H1 (cell line): ENCODE results near the gene ALX1. TPM values are rescaled to one million over a fixed set of nuclear protein-coding genes. Genes with fewer than 3 reads are reported as not detected.

Experiments
- CTCF ChIA-PET: fragments of 300-600 bp; sonication (Branson Sonifier 250); formaldehyde crosslinking; loops from one replicate; lab custom pipeline; 2021; ENCODE audit not compliant: partially characterized antibody; lab: Charles Lee
- POLR2A ChIA-PET: fragments of 300-600 bp; sonication (Branson Sonifier 250); formaldehyde crosslinking; loops from one replicate; lab custom pipeline; 2021; ENCODE audit warnings: inconsistent platforms; ENCODE audit not compliant: partially characterized antibody; lab: Charles Lee
- DNase-seq, 2 experiments: peaks; one replicate each; pipeline versions ENCODE4 v3.0.0 to v3.0.0-alpha.2; 2010 to 2022; ENCODE audit warnings: low spot score in 2 of 2, low read depth in 1 of 2, mixed read lengths in 1 of 2
- FAIRE-seq: peaks from 2 replicates; lab custom pipeline; 2011; peaks lifted over from hg19 to GRCh38; lab: Jason Lieb, UNC
- H2AFZ ChIP-seq: 2 replicates; pipeline ENCODE4 v1.8.1; 2012; ENCODE audit warnings: low read length, inconsistent platforms
- H2AK5ac ChIP-seq: 2 replicates; pipeline ENCODE4 v1.6.1; 2013; ENCODE audit warnings: low read depth, low read length
- H2BK120ac ChIP-seq: replicated peaks from 2 replicates; pipeline ENCODE3; 2013; ENCODE audit warnings: low read depth, low read length, inconsistent platforms
- H2BK12ac ChIP-seq: 2 replicates; pipeline ENCODE4 v1.6.1; 2013; ENCODE audit warnings: low read depth, low read length
- H2BK15ac ChIP-seq: 2 replicates; pipeline ENCODE4 v1.6.1; 2013; ENCODE audit warnings: low read length
- H2BK20ac ChIP-seq: 2 replicates; pipeline ENCODE4 v1.6.1; 2013; ENCODE audit warnings: low read length
- H2BK5ac ChIP-seq: 2 replicates; pipeline ENCODE4 v1.6.1; 2013; ENCODE audit warnings: low read depth, low read length
- H3K14ac ChIP-seq: 2 replicates; pipeline ENCODE4 v1.6.1; 2013; ENCODE audit warnings: inconsistent platforms; ENCODE audit not compliant: insufficient read length
- H3K18ac ChIP-seq: 2 replicates; pipeline ENCODE4 v1.6.1; 2013; ENCODE audit warnings: low read length; ENCODE audit errors: extremely low read depth
- H3K23ac ChIP-seq: 2 replicates; pipeline ENCODE4 v1.6.1; 2013; ENCODE audit warnings: inconsistent platforms; ENCODE audit not compliant: insufficient read length
- H3K23me2 ChIP-seq: 2 replicates; pipeline ENCODE4 v1.6.1; 2013; ENCODE audit warnings: low read depth, low read length
- H3K27ac ChIP-seq: 2 replicates; pipeline ENCODE4 v1.6.1; 2011; ENCODE audit warnings: low read depth, low read length, inconsistent platforms
- H3K27me3 ChIP-seq, 4 experiments: replicated peaks in 1 of 4; 1 replicate in 1 of 4; 2 replicates in 3 of 4; pipeline versions ENCODE4 v1.6.1 to v1.8.1; 2011 to 2013; ENCODE audit warnings: low read length in 3 of 4, mild to moderate bottlenecking in 3 of 4, inconsistent platforms in 2 of 4, mixed read lengths in 2 of 4, moderate library complexity in 1 of 4; ENCODE audit not compliant: control insufficient read depth in 3 of 4, insufficient read depth in 3 of 4; ENCODE audit errors: extremely low read depth in 1 of 4
- H3K36me3 ChIP-seq, 4 experiments: 2 replicates each; pipeline versions ENCODE4 v1.6.1 to v1.8.1; 2011 to 2013; ENCODE audit warnings: mild to moderate bottlenecking in 4 of 4, low read length in 3 of 4, moderate library complexity in 2 of 4, control low read depth in 1 of 4, inconsistent platforms in 1 of 4; ENCODE audit not compliant: insufficient read depth in 4 of 4, control insufficient read depth in 2 of 4
- H3K4ac ChIP-seq: replicated peaks from 2 replicates; pipeline ENCODE3; 2013; ENCODE audit warnings: low read length, low read depth, mixed read lengths, inconsistent platforms; ENCODE audit not compliant: insufficient read length
- H3K4me1 ChIP-seq, 4 experiments: replicated peaks in 1 of 4; 1 replicate in 1 of 4; 2 replicates in 3 of 4; pipeline versions ENCODE4 v1.6.1 to v1.8.1; 2011 to 2013; ENCODE audit warnings: low read length in 3 of 4, inconsistent platforms in 2 of 4, mixed read lengths in 1 of 4; ENCODE audit not compliant: insufficient read depth in 4 of 4, control insufficient read depth in 3 of 4
- H3K4me2 ChIP-seq, 2 experiments: 2 replicates each; pipeline versions ENCODE4 v1.6.1 to v1.8.1; 2011 to 2013; ENCODE audit warnings: low read depth in 2 of 2, low read length in 2 of 2, control low read depth in 1 of 2, inconsistent platforms in 1 of 2, mild to moderate bottlenecking in 1 of 2; ENCODE audit not compliant: insufficient read depth in 1 of 2
- H3K4me3 ChIP-seq, 4 experiments: fragments of 200-600, 300-600 bp in 1 of 4; sonication (generic), shearing (Covaris generic), sonication (Bioruptor Twin) in 1 of 4; 2 replicates each; pipeline versions ENCODE4 v1.5.1 to v1.8.1; 2011 to 2016; ENCODE audit warnings: low read length in 4 of 4, low read depth in 3 of 4, control low read depth in 2 of 4, inconsistent platforms in 2 of 4, mild to moderate bottlenecking in 2 of 4, mixed read lengths in 1 of 4, moderate library complexity in 1 of 4; ENCODE audit not compliant: insufficient read depth in 2 of 4; ENCODE audit errors: extremely low read depth in 1 of 4
- H3K56ac ChIP-seq: replicated peaks from 2 replicates; pipeline ENCODE3; 2013; ENCODE audit warnings: low read depth, mild to moderate bottlenecking, mixed read lengths, low read length, inconsistent platforms; ENCODE audit not compliant: insufficient read length
- H3K79me1 ChIP-seq: 2 replicates; pipeline ENCODE4 v1.6.1; 2013; ENCODE audit warnings: low read depth, low read length, control low read depth
- H3K79me2 ChIP-seq, 2 experiments: 2 replicates each; pipeline versions ENCODE4 v1.6.1 to v1.8.1; 2012 to 2013; ENCODE audit warnings: low read length in 2 of 2, mild to moderate bottlenecking in 2 of 2, inconsistent platforms in 1 of 2; ENCODE audit not compliant: insufficient read depth in 2 of 2, control insufficient read depth in 1 of 2
- H3K9ac ChIP-seq, 4 experiments: replicated peaks in 1 of 4; 1 replicate in 1 of 4; 2 replicates in 3 of 4; pipeline versions ENCODE4 v1.6.1 to v1.8.1; 2011 to 2013; ENCODE audit warnings: low read depth in 3 of 4, low read length in 3 of 4, control low read depth in 2 of 4, mild to moderate bottlenecking in 2 of 4, moderate library complexity in 2 of 4, inconsistent platforms in 1 of 4; ENCODE audit errors: extremely low read depth in 1 of 4
- H3K9me3 ChIP-seq, 2 experiments: 2 replicates each; pipeline versions ENCODE4 v1.6.1 to v1.8.1; 2012 to 2013; ENCODE audit warnings: mild to moderate bottlenecking in 2 of 2, moderate library complexity in 2 of 2, control low read depth in 1 of 2, inconsistent platforms in 1 of 2, low read depth in 1 of 2, low read length in 1 of 2, mixed read lengths in 1 of 2; ENCODE audit not compliant: insufficient read depth in 2 of 2
- H4K20me1 ChIP-seq, 2 experiments: replicated peaks in 1 of 2; 2 replicates each; pipeline versions ENCODE3 to v1.8.1; 2011 to 2013; ENCODE audit warnings: inconsistent platforms in 2 of 2, low read length in 2 of 2, mild to moderate bottlenecking in 1 of 2; ENCODE audit not compliant: insufficient read depth in 2 of 2, control insufficient read depth in 1 of 2
- H4K5ac ChIP-seq: 2 replicates; pipeline ENCODE4 v1.6.1; 2013; ENCODE audit warnings: low read length, low read depth, mixed read lengths, inconsistent platforms; ENCODE audit not compliant: insufficient read length
- H4K8ac ChIP-seq: 2 replicates; pipeline ENCODE4 v1.8.0; 2013; ENCODE audit warnings: mild to moderate bottlenecking, moderate library complexity, low read length, inconsistent platforms; ENCODE audit not compliant: insufficient read depth; ENCODE audit errors: extremely low read depth
- H4K91ac ChIP-seq: replicated peaks from 2 replicates; pipeline ENCODE3; 2013; ENCODE audit warnings: low read length, mixed read lengths, inconsistent platforms; ENCODE audit not compliant: insufficient read length
- ASH2L ChIP-seq: fragments of 200-600, 300-600 bp; sonication (generic); IDR thresholded peaks from one replicate; pipeline ENCODE4 v1.7.1; 2017; ENCODE audit warnings: low read length
- EGR1 ChIP-seq: IDR thresholded peaks from 2 replicates; pipeline ENCODE4 v1.6.1; 2011; ENCODE audit warnings: low read depth, low read length, borderline replicate concordance
- KDM1A ChIP-seq: fragments of 200-600, 300-600 bp; sonication (generic); IDR thresholded peaks from 2 replicates; pipeline ENCODE4 v1.7.1; 2016; ENCODE audit warnings: mild to moderate bottlenecking, low read length, borderline replicate concordance
- KDM4A ChIP-seq: IDR thresholded peaks from one replicate; pipeline ENCODE4 v1.7.1; 2012; ENCODE audit warnings: low read depth, mild to moderate bottlenecking, moderate library complexity, low read length, inconsistent platforms; ENCODE audit not compliant: severe bottlenecking
- KDM5A ChIP-seq: fragments of 200-600 bp; IDR thresholded peaks from 2 replicates; pipeline ENCODE4 v1.7.1; 2012; ENCODE audit warnings: mild to moderate bottlenecking, low read length, inconsistent platforms, mixed read lengths
- PHF8 ChIP-seq: fragments of 200-600 bp; sonication (generic); conservative IDR thresholded peaks from 2 replicates; pipeline ENCODE4 v1.7.1; 2012; ENCODE audit warnings: low read depth, mild to moderate bottlenecking, inconsistent platforms, low read length, moderate library complexity
- POU5F1 ChIP-seq: IDR thresholded peaks from 2 replicates; pipeline ENCODE4 v1.6.1; 2011; ENCODE audit warnings: low read depth, mild to moderate bottlenecking, low read length, moderate library complexity
- RFX5 ChIP-seq: IDR thresholded peaks from 2 replicates; pipeline ENCODE4 v1.6.1; 2011; ENCODE audit warnings: low read depth, low read length, improper control_type of control experiment, borderline replicate concordance
- SAP30 ChIP-seq: fragments of 300-600 bp; sonication (generic); IDR thresholded peaks from 2 replicates; pipeline ENCODE4 v1.7.1; 2012; ENCODE audit warnings: low read length, moderate library complexity, mild to moderate bottlenecking, inconsistent platforms; ENCODE audit not compliant: insufficient read depth, insufficient replicate concordance
- SIRT6 ChIP-seq: IDR thresholded peaks from one replicate; pipeline ENCODE4 v1.7.1; 2012; ENCODE audit warnings: low read length, inconsistent platforms
- SP4 ChIP-seq: IDR thresholded peaks from 2 replicates; pipeline ENCODE4 v1.6.1; 2012; ENCODE audit warnings: low read length, inconsistent platforms
- SRF ChIP-seq: IDR thresholded peaks from 2 replicates; pipeline ENCODE4 v1.6.1; 2011; ENCODE audit warnings: mild to moderate bottlenecking, low read depth, low read length, moderate library complexity
- WGBS, 2 experiments: shearing (Covaris generic) in 1 of 2; methylation state at CpG; one replicate each; pipeline versions ENCODE4 v1.1.6 to v1.1.7; 2013 to 2015; ENCODE audit warnings: low lambda C conversion rate in 2 of 2, mixed read lengths in 2 of 2, inconsistent platforms in 1 of 2, low coverage in 1 of 2, missing lambda C conversion rate in 1 of 2; ENCODE audit not compliant: insufficient replicate concordance in 2 of 2, insufficient coverage in 1 of 2, insufficient read length in 1 of 2; ENCODE audit errors: extremely low coverage in 1 of 2, missing lambda C conversion rate in 1 of 2; 5-methylcytosine and 5-hydroxymethylcytosine counted together
- polyA plus RNA-seq, 7 experiments: library from polyadenylated mRNA; depleted of rRNA in 3 of 7; stranded (reverse) in 5 of 7; unstranded in 2 of 7; fragments of >200 nt in 5 of 7; fragments of 200-250 nt in 2 of 7; gene quantifications; 1 replicate in 5 of 7; 2 replicates in 1 of 7; 4 replicates in 1 of 7; pipeline versions ENCODE4 v1.2.1 to v1.2.3, GENCODE V29; 2011 to 2013; ENCODE audit warnings: missing spikeins in 2 of 7, mixed read lengths in 2 of 7
- total RNA-seq: library from RNA; stranded (reverse); fragmentation: NEBNext Ultra II Directional; extraction: Animal tissue kit (Norgen Biotek cat#: 25700); gene quantifications from 2 replicates; pipeline ENCODE4 v1.2.1, GENCODE V29; 2021
- TF ChIP-seq, protein P1 (sequence below): IDR thresholded peaks from 2 replicates; pipeline ENCODE4 v1.6.1; 2011; ENCODE audit warnings: low read length, improper control_type of control experiment

The ALX1 gene
- total and polyA plus RNA-seq, 2 of the 8 experiments (the other 6 are each of a cell fraction or from before 2014, with no cell fraction given): 0.41 to 0.73 TPM

GRCh38 chr12:85329913-85330312, 49.9 kb downstream of the ALX1 start:
- no peaks in the 10 kb centered on the region for H3K27me3 ChIP-seq
- DNase-seq: no peak
- no peak overlapping the region for H2BK20ac ChIP-seq
- H2AFZ ChIP-seq: no peak overlapping the region
- no peak overlapping the region for H2AK5ac ChIP-seq
- no peak overlapping the region for H4K91ac ChIP-seq
- no peak overlapping the region for H3K27ac ChIP-seq
- H2BK5ac ChIP-seq: no peak overlapping the region
- no peak overlapping the region for H4K8ac ChIP-seq
- H3K4me3 ChIP-seq: no peak overlapping the region
- H3K23me2 ChIP-seq: no peaks in the 10 kb centered on the region
- no peak overlapping the region for H4K5ac ChIP-seq
- H3K79me1 ChIP-seq: no peaks in the 10 kb centered on the region
- H3K23ac ChIP-seq: no peak overlapping the region
- no peak overlapping the region for H3K14ac ChIP-seq
- H2BK120ac ChIP-seq: no peak overlapping the region
- 98% methylated on average over 2 of the region's 2 CpGs; no CpG with 5 or more reads in 1 of the 2 experiments for WGBS, 2 experiments
- H3K79me2 ChIP-seq: no peaks in the 10 kb centered on the region
- H2BK15ac ChIP-seq: no peak overlapping the region
- no peak overlapping the region for H3K18ac ChIP-seq
- ChIA-PET POLR2A (interaction anchor here (1.7 kb wide), 1 partner anchor 12 kb away, joined by 7 read pairs; no protein-coding TSS in a partner anchor), CTCF (interaction anchor here (1.6 kb wide), 1 partner anchor 272 kb away, joined by 3 read pairs; no protein-coding TSS in a partner anchor)
- no peak overlapping the region for H3K9ac ChIP-seq
- H3K4me2 ChIP-seq: no peak overlapping the region
- no peaks in the 10 kb centered on the region for H3K9me3 ChIP-seq
- no peak overlapping the region for H3K4ac ChIP-seq
- H3K36me3 ChIP-seq: no peaks in the 10 kb centered on the region
- no peaks in the 10 kb centered on the region for H4K20me1 ChIP-seq
- no peak overlapping the region for H2BK12ac ChIP-seq
- H3K4me1 ChIP-seq: no peaks in the 10 kb centered on the region
- FAIRE-seq: no peak
- H3K56ac ChIP-seq: no peak overlapping the region
- TF ChIP-seq KDM1A: no peak
- TF ChIP-seq KDM4A: no peak
- TF ChIP-seq ASH2L: no peak
- no peak for TF ChIP-seq SP4
- TF ChIP-seq, protein P1, sequence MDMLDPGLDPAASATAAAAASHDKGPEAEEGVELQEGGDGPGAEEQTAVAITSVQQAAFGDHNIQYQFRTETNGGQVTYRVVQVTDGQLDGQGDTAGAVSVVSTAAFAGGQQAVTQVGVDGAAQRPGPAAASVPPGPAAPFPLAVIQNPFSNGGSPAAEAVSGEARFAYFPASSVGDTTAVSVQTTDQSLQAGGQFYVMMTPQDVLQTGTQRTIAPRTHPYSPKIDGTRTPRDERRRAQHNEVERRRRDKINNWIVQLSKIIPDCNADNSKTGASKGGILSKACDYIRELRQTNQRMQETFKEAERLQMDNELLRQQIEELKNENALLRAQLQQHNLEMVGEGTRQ: no peak
- no peak for TF ChIP-seq SIRT6
- TF ChIP-seq KDM5A: no peak
- no peak for TF ChIP-seq RFX5
- TF ChIP-seq SAP30: no peak
- TF ChIP-seq PHF8: no peak
- TF ChIP-seq POU5F1: no peak
- TF ChIP-seq EGR1: no peak
- no peak for TF ChIP-seq SRF
